22Rv1 (cell line): ENCODE results near the gene VPS26A.

Source experiments
- CTCF ChIP-seq: fragments of 450-650 bp; IDR thresholded peaks from 2 replicates; pipeline ENCODE4 v1.5.1; 2017; ENCODE audit warnings: mild to moderate bottlenecking
- ZFX ChIP-seq: fragments of 450-650 bp; IDR thresholded peaks from 2 replicates; pipeline ENCODE4 v1.6.1; 2017; ENCODE audit warnings: antibody characterized with exemption, borderline replicate concordance

DNA sequence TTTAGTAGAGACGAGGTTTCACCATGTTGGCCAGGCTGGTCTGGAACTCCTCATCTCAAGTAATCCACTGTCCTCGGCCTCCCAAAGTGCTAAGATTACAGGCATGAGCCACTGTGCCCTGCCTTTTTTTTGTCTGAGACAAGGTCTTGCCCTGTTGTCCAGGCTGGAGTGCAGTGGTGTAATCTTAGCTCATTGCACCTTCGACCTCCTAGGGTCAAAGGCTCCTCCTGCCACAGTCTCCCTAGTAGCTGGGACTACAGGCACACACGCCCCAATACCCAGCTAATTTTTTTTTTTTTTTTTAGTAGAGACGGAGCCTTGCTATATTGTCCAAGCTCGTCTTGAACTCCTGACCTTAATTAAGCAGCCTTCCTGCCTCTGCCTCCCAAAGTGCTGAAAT lies 29.2 kb downstream of the VPS26A start:
- no peak for TF ChIP-seq CTCF
- TF ChIP-seq ZFX = no peak
